Spleen (tissue), 7 donors: ENCODE measurements around the gene PHF21A.

Experiments
- POLR2A ChIP-seq, 3 donors: fragments of 450-650 bp; IDR thresholded peaks; one replicate each; pipeline ENCODE4 v1.5.1; 2017; ENCODE audit warnings: antibody characterized with exemption in 3 of 3, mild to moderate bottlenecking in 1 of 3
- POLR2AphosphoS5 ChIP-seq, 3 donors: sonication (generic); formaldehyde crosslinking; IDR thresholded peaks; one replicate each; pipeline ENCODE4 v1.5.1; 2017; ENCODE audit warnings: antibody characterized with exemption in 3 of 3
- TF ChIP-seq, protein P1 (sequence below), 11 experiments: fragments of 200-600 bp in 7 of 11; fragments of 450-650 bp in 4 of 11; sonication (generic) in 4 of 11; IDR thresholded peaks in 8 of 11; conservative IDR thresholded peaks in 3 of 11; 1 replicate in 7 of 11; 2 replicates in 4 of 11; pipeline versions ENCODE4 v1.4.0 to v1.8.0; 2016 to 2021; ENCODE audit warnings: antibody characterized with exemption in 11 of 11, inconsistent platforms in 4 of 11, mild to moderate bottlenecking in 1 of 11
- donor health status: DM: no; HTN: no; CAD: no; lungs with moderate emphysema.
- donor health status: DM: no; HTN: no; CAD: no.
- donor health status: DM: no; HTN: no; CAD: no.

DNA sequence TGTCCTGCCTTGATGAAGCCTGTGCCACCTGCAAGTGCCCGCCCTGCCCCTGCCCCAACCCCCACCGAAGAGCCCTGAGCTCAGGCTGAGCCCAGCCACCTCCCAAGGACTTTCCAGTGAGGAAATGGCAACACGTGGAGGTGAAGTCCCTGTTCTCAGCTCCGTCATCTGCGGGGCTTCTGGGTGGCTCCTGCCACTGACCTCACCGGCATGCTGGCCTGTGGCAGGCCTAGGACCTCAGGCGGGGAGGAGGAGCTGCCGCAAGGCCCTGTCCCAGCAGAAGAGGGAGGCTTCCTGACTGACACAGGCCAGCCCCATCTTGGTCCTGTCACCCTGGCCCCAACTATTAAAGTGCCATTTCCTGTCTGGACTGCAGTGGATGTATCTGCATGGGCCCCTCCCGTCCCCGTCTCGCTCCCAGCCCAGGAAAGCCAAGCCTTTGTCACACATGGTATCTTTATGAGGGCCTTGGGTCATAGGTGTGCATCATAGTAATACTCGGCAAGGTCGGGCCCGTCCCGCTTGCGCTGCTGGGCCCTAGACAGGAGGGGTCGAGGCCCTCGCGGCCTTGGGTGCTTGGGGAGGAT, 215.1 kb downstream of the PHF21A start:
- TF ChIP-seq, protein P1, sequence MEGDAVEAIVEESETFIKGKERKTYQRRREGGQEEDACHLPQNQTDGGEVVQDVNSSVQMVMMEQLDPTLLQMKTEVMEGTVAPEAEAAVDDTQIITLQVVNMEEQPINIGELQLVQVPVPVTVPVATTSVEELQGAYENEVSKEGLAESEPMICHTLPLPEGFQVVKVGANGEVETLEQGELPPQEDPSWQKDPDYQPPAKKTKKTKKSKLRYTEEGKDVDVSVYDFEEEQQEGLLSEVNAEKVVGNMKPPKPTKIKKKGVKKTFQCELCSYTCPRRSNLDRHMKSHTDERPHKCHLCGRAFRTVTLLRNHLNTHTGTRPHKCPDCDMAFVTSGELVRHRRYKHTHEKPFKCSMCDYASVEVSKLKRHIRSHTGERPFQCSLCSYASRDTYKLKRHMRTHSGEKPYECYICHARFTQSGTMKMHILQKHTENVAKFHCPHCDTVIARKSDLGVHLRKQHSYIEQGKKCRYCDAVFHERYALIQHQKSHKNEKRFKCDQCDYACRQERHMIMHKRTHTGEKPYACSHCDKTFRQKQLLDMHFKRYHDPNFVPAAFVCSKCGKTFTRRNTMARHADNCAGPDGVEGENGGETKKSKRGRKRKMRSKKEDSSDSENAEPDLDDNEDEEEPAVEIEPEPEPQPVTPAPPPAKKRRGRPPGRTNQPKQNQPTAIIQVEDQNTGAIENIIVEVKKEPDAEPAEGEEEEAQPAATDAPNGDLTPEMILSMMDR (IDR thresholded peaks at IDR 0.05 in 8 of 11, conservative IDR thresholded peaks at IDR 0.05 in 3 of 11) = no peak
- TF ChIP-seq POLR2A (IDR thresholded peaks at IDR 0.05) (no peak), POLR2AphosphoS5 (IDR thresholded peaks at IDR 0.05) (peak; percentile 36 to 55 (median 38))
